K562 (cell line): ENCODE results near the gene RPS6KA4. TPM values are rescaled to one million over a fixed set of nuclear protein-coding genes. Genes with fewer than 3 reads are reported as not detected.

Experiments used
- BRD4 ChIP-seq: fragments of 200-600 bp; sonication (generic); IDR thresholded peaks from 2 replicates; pipeline ENCODE4 v1.6.1; 2017; ENCODE audit warnings: inconsistent platforms
- CBFB ChIP-seq: sonication (generic); formaldehyde crosslinking; IDR thresholded peaks from 2 replicates; pipeline ENCODE4 v1.4.0; 2020; ENCODE audit warnings: mild to moderate bottlenecking, missing genetic modification reagents
- CBX5 ChIP-seq: IDR thresholded peaks from 2 replicates; pipeline ENCODE4 v1.6.1; 2014; ENCODE audit warnings: low read depth, borderline replicate concordance
- ERF ChIP-seq: fragments of 450-650 bp; formaldehyde crosslinking; IDR thresholded peaks from 2 replicates; pipeline ENCODE4 v1.4.0; 2020; ENCODE audit warnings: mild to moderate bottlenecking, mixed read lengths
- FOXM1 ChIP-seq, 2 experiments: fragments of 450-650 bp in 1 of 2; sonication (generic) in 1 of 2; formaldehyde crosslinking in 1 of 2; IDR thresholded peaks; 2 replicates each; pipeline versions ENCODE4 v1.6.1 to v1.9.0; 2017 to 2022; ENCODE audit warnings: low read depth in 2 of 2, mild to moderate bottlenecking in 2 of 2, missing genetic modification reagents in 1 of 2, moderate library complexity in 1 of 2
- HIVEP1 ChIP-seq: fragments of 250-450 bp; sonication (Bioruptor Pico); IDR thresholded peaks from 2 replicates; pipeline ENCODE4 v1.4.0; 2020; ENCODE audit warnings: mild to moderate bottlenecking
- HNRNPUL1 ChIP-seq: fragments of 200-400 bp; formaldehyde crosslinking; IDR thresholded peaks from 2 replicates; pipeline ENCODE4 v1.6.1; 2017; ENCODE audit warnings: low read length
- POLR3A ChIP-seq: IDR thresholded peaks from 2 replicates; pipeline ENCODE4 v1.6.1; 2011; ENCODE audit warnings: borderline replicate concordance, mild to moderate bottlenecking, moderate library complexity; ENCODE audit not compliant: insufficient read length, insufficient read depth; ENCODE audit errors: extremely low read depth
- SIN3A ChIP-seq, 2 experiments: fragments of 150-350 bp in 1 of 2; IDR thresholded peaks; 2 replicates each; pipeline ENCODE4 v1.6.1; 2011 to 2016; ENCODE audit warnings: borderline replicate concordance in 2 of 2, low read depth in 2 of 2, low read length in 2 of 2, mild to moderate bottlenecking in 2 of 2, moderate library complexity in 2 of 2; ENCODE audit not compliant: control insufficient read depth in 1 of 2
- SMARCC2 ChIP-seq: fragments of 450-650 bp; IDR thresholded peaks from 2 replicates; pipeline ENCODE4 v1.6.1; 2017; ENCODE audit warnings: antibody characterized with exemption, moderate library complexity, mild to moderate bottlenecking, low read depth
- ZBTB7A ChIP-seq: IDR thresholded peaks from 2 replicates; pipeline ENCODE4 v1.6.1; 2011; ENCODE audit warnings: low read depth, mild to moderate bottlenecking, low read length, moderate library complexity, borderline replicate concordance; ENCODE audit not compliant: control insufficient read depth
- ZFPM2 ChIP-seq: fragments of 250-450 bp; sonication (Bioruptor Pico); IDR thresholded peaks from 2 replicates; pipeline ENCODE4 v1.5.1; 2022; ENCODE audit warnings: mild to moderate bottlenecking
- ZNF274 ChIP-seq: IDR thresholded peaks from 2 replicates; pipeline ENCODE4 v1.6.1; 2011; ENCODE audit warnings: low read depth, mild to moderate bottlenecking, low read length, moderate library complexity, borderline replicate concordance
- ZNF316 ChIP-seq: fragments of 450-650 bp; IDR thresholded peaks from 2 replicates; pipeline ENCODE4 v1.6.1; 2016
- ZNF507 ChIP-seq: conservative IDR thresholded peaks from 2 replicates; pipeline ENCODE4 v1.6.1; 2017; ENCODE audit warnings: missing genetic modification characterization, missing compliant biosample characterization
- ZNF75A ChIP-seq: fragments of 450-650 bp; formaldehyde crosslinking; IDR thresholded peaks from 2 replicates; pipeline ENCODE4 v1.4.0; 2020; ENCODE audit warnings: mild to moderate bottlenecking
- ZNF766 ChIP-seq: fragments of 200-800 bp; sonication (Bioruptor generic); conservative IDR thresholded peaks from 2 replicates; pipeline ENCODE4 v1.6.1; 2016; ENCODE audit warnings: missing genetic modification characterization, missing compliant biosample characterization
- polyA plus RNA-seq, 8 experiments: library from polyadenylated mRNA; depleted of rRNA in 4 of 8; stranded (reverse) in 5 of 8; unstranded in 3 of 8; fragments of >200 nt; fragmentation: Nextera tagmentation in 2 of 8; fragmentation: Illumina TruSeq in 1 of 8; extraction: Ambion mirVana in 2 of 8; extraction: Trizol in 1 of 8; gene quantifications; 2 replicates each; pipeline versions ENCODE4 v1.2.1 to v1.2.3, GENCODE V29; 2011 to 2014; ENCODE audit warnings: inconsistent platforms in 1 of 8, missing spikeins in 1 of 8
- total RNA-seq, 7 experiments: library from RNA; depleted of rRNA in 6 of 7; stranded (reverse); fragments of >200 nt in 6 of 7; fragmentation: Illumina TruSeq in 2 of 7; extraction: Trizol in 2 of 7; gene quantifications; 2 replicates each; pipeline versions ENCODE4 v1.2.1 to v1.2.3, GENCODE V29; 2011 to 2021; ENCODE audit warnings: low replicate concordance in 1 of 7
- TF ChIP-seq, protein P1 (sequence below), 2 experiments: fragments of 450-650 bp in 1 of 2; IDR thresholded peaks; 2 replicates each; pipeline ENCODE4 v1.6.1; 2011 to 2017; ENCODE audit warnings: low read depth in 2 of 2, antibody characterized with exemption in 1 of 2, borderline replicate concordance in 1 of 2, low read length in 1 of 2, mild to moderate bottlenecking in 1 of 2, mixed read lengths in 1 of 2; ENCODE audit not compliant: control insufficient read depth in 1 of 2
- TF ChIP-seq, protein P2 (sequence below): IDR thresholded peaks from 3 replicates; pipeline ENCODE4 v1.6.1; 2011; ENCODE audit warnings: borderline replicate concordance, mild to moderate bottlenecking; ENCODE audit not compliant: insufficient read length, insufficient read depth
- TF ChIP-seq, protein P3 (sequence below): sonication (generic); formaldehyde crosslinking; IDR thresholded peaks from 2 replicates; pipeline ENCODE4 v1.8.0; 2022; ENCODE audit warnings: mild to moderate bottlenecking, missing genetic modification reagents
- TF ChIP-seq, protein P4 (sequence below): fragments of 450-650 bp; conservative IDR thresholded peaks from 2 replicates; pipeline ENCODE4 v1.6.1; 2016; ENCODE audit warnings: missing genetic modification characterization, low read depth, mild to moderate bottlenecking, missing compliant biosample characterization, moderate library complexity

Gene RPS6KA4
- total and polyA plus RNA-seq, 9 of the 15 experiments (the other 6 are each of a cell fraction or from before 2014, with no cell fraction given): 0.15 to 23.8 (median 9.8) TPM

DNA sequence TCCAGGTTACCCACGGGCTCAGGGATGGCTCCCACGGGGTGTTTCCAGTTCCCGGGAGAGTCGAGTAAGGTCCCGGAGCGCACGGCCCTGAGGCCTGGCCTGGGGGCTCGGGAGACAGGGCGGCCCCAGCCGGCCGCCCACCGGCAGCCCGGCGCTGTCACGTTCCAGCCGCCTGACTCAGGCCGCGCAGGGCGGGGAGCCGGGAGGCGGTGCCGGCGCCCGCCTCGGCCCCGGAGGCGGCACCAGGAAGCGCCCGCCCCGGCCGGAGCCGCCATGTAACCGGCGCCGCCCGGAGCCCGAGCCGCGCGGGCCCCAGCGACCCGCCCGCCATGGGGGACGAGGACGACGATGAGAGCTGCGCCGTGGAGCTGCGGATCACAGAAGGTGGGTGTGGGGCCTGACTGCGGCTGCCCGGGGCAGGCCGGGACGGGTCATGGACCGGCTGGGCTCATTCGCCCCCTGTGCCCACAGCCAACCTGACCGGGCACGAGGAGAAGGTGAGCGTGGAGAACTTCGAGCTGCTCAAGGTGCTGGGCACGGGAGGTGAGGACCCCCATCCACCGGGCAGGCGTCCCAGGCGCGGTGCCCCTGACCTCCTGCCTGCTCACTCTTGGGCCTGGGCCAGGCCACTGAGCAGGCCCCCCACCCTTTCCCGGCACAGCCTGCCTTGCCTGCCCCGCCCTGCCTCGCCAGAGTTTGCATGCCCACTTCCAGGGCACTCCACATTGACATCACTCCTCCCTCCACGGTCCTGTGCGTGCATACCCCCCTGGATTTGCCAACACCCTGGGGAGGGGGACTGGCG lies at the start of gene RPS6KA4 (continued):
- TF ChIP-seq, protein P1, sequence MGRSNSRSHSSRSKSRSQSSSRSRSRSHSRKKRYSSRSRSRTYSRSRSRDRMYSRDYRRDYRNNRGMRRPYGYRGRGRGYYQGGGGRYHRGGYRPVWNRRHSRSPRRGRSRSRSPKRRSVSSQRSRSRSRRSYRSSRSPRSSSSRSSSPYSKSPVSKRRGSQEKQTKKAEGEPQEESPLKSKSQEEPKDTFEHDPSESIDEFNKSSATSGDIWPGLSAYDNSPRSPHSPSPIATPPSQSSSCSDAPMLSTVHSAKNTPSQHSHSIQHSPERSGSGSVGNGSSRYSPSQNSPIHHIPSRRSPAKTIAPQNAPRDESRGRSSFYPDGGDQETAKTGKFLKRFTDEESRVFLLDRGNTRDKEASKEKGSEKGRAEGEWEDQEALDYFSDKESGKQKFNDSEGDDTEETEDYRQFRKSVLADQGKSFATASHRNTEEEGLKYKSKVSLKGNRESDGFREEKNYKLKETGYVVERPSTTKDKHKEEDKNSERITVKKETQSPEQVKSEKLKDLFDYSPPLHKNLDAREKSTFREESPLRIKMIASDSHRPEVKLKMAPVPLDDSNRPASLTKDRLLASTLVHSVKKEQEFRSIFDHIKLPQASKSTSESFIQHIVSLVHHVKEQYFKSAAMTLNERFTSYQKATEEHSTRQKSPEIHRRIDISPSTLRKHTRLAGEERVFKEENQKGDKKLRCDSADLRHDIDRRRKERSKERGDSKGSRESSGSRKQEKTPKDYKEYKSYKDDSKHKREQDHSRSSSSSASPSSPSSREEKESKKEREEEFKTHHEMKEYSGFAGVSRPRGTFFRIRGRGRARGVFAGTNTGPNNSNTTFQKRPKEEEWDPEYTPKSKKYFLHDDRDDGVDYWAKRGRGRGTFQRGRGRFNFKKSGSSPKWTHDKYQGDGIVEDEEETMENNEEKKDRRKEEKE (IDR thresholded peaks at IDR 0.05; ENCODE audit: borderline replicate concordance in 1 of 2, control insufficient read depth in 1 of 2, low read depth in 2 of 2, low read length in 1 of 2): no peak
- TF ChIP-seq HIVEP1 (CRISPR knock-in tag): no peak
- peak; percentile 40 to 68; a peak in 2 of 4 replicates for TF ChIP-seq SIN3A (IDR thresholded peaks at IDR 0.05; ENCODE audit: borderline replicate concordance in 2 of 2, control insufficient read depth in 1 of 2, low read depth in 2 of 2, low read length in 2 of 2)
- peak; percentile 17; the same call in 1 of the 2 replicates for TF ChIP-seq ERF (CRISPR knock-in tag)
- TF ChIP-seq SMARCC2: no peak
- TF ChIP-seq, protein P2, sequence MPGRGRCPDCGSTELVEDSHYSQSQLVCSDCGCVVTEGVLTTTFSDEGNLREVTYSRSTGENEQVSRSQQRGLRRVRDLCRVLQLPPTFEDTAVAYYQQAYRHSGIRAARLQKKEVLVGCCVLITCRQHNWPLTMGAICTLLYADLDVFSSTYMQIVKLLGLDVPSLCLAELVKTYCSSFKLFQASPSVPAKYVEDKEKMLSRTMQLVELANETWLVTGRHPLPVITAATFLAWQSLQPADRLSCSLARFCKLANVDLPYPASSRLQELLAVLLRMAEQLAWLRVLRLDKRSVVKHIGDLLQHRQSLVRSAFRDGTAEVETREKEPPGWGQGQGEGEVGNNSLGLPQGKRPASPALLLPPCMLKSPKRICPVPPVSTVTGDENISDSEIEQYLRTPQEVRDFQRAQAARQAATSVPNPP: no peak
- no peak for TF ChIP-seq ZNF766 (CRISPR knock-in tag)
- no peak for TF ChIP-seq POLR3A
- no peak for TF ChIP-seq CBX5
- no peak for TF ChIP-seq ZFPM2 (CRISPR knock-in tag)
- no peak for TF ChIP-seq ZNF316
- no peak for TF ChIP-seq ZNF274
- peak; percentile 30; the same call in 1 of the 2 replicates for TF ChIP-seq CBFB (CRISPR knock-in tag)
- no peak for TF ChIP-seq ZNF507 (tag)
- TF ChIP-seq, protein P3, sequence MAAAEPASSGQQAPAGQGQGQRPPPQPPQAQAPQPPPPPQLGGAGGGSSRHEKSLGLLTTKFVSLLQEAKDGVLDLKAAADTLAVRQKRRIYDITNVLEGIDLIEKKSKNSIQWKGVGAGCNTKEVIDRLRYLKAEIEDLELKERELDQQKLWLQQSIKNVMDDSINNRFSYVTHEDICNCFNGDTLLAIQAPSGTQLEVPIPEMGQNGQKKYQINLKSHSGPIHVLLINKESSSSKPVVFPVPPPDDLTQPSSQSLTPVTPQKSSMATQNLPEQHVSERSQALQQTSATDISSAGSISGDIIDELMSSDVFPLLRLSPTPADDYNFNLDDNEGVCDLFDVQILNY (CRISPR knock-in tag): no peak
- no peak for TF ChIP-seq FOXM1 (IDR thresholded peaks at IDR 0.05; ENCODE audit: low read depth)
- no peak; the same call in 1 of the 2 replicates for TF ChIP-seq FOXM1 (CRISPR knock-in tag; IDR thresholded peaks at IDR 0.05; ENCODE audit: low read depth)
- TF ChIP-seq, protein P4, sequence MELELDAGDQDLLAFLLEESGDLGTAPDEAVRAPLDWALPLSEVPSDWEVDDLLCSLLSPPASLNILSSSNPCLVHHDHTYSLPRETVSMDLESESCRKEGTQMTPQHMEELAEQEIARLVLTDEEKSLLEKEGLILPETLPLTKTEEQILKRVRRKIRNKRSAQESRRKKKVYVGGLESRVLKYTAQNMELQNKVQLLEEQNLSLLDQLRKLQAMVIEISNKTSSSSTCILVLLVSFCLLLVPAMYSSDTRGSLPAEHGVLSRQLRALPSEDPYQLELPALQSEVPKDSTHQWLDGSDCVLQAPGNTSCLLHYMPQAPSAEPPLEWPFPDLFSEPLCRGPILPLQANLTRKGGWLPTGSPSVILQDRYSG (tag): no peak
- TF ChIP-seq ZNF75A: no peak
- peak; percentile 96 for TF ChIP-seq ZBTB7A
- no peak for TF ChIP-seq BRD4
- no peak for TF ChIP-seq HNRNPUL1
